HCT116 (cell line): ENCODE results near the gene PCCA.

Experiments
- ELF1 ChIP-seq: IDR thresholded peaks from 2 replicates; pipeline ENCODE4 v1.6.1; 2012; ENCODE audit warnings: low read depth, borderline replicate concordance
- EZH2 ChIP-seq: fragments of 200-600 bp; sonication (generic); IDR thresholded peaks from 2 replicates; pipeline ENCODE4 v1.6.1; 2017; ENCODE audit warnings: antibody characterized with exemption, mixed run types
- POLR2A ChIP-seq: IDR thresholded peaks from 2 replicates; pipeline ENCODE4 v1.7.0; 2011; ENCODE audit warnings: borderline replicate concordance; ENCODE audit not compliant: insufficient read depth, insufficient read length; ENCODE audit errors: extremely low read depth
- POLR2AphosphoS5 ChIP-seq: IDR thresholded peaks from 2 replicates; pipeline ENCODE4 v1.6.1; 2011; ENCODE audit warnings: mild to moderate bottlenecking, low read depth, low read length, moderate library complexity
- RAD21 ChIP-seq: IDR thresholded peaks from 2 replicates; pipeline ENCODE4 v1.6.1; 2012; ENCODE audit warnings: low read depth, mild to moderate bottlenecking
- SIN3A ChIP-seq: IDR thresholded peaks from 2 replicates; pipeline ENCODE4 v1.6.1; 2012; ENCODE audit warnings: low read depth
- SRF ChIP-seq: IDR thresholded peaks from 2 replicates; pipeline ENCODE4 v1.6.1; 2012; ENCODE audit warnings: low read depth
- TCF7L2 ChIP-seq: IDR thresholded peaks from 2 replicates; pipeline ENCODE4 v1.7.0; 2011; ENCODE audit warnings: borderline replicate concordance, inconsistent platforms; ENCODE audit not compliant: insufficient read depth, insufficient read length; ENCODE audit errors: extremely low read depth
- ZFX ChIP-seq: fragments of 450-650 bp; IDR thresholded peaks from 2 replicates; pipeline ENCODE4 v1.6.1; 2017
- TF ChIP-seq, protein P1 (sequence below), 3 experiments: fragments of 200-600 bp in 1 of 3; sonication (generic) in 1 of 3; IDR thresholded peaks in 2 of 3; conservative IDR thresholded peaks in 1 of 3; 2 replicates each; pipeline ENCODE4 v1.5.1; 2012 to 2017; ENCODE audit warnings: low read depth in 2 of 3, low read length in 2 of 3, antibody characterized with exemption in 1 of 3, borderline replicate concordance in 1 of 3, control low read depth in 1 of 3, mild to moderate bottlenecking in 1 of 3, mixed read lengths in 1 of 3, mixed run types in 1 of 3, moderate library complexity in 1 of 3; ENCODE audit not compliant: insufficient read depth in 1 of 3
- TF ChIP-seq, protein P2 (sequence below): IDR thresholded peaks from 2 replicates; pipeline ENCODE4 v1.6.1; 2012; ENCODE audit warnings: low read depth

DNA sequence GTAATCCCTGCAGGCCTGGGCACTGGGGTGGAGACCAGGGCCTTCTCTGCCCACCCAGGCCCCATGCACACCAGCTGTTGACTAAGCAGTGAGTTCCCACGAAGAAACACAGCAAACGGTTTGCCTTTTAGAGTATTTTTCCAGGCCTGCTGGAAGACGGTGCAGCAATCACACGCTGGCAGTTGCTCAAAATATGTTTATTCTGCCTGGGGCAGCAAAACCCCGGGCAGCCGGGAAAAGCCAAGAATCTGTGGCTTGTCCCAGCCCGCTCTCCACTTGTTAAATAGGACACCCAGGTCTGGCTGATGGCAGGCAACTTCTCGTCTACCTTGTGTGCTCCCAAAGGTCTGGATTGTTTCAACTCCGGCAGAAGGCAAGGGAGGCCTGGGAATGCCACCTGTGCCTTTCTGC lies 458.9 kb downstream of the PCCA start:
- no peak for TF ChIP-seq ZFX
- TF ChIP-seq, protein P1, sequence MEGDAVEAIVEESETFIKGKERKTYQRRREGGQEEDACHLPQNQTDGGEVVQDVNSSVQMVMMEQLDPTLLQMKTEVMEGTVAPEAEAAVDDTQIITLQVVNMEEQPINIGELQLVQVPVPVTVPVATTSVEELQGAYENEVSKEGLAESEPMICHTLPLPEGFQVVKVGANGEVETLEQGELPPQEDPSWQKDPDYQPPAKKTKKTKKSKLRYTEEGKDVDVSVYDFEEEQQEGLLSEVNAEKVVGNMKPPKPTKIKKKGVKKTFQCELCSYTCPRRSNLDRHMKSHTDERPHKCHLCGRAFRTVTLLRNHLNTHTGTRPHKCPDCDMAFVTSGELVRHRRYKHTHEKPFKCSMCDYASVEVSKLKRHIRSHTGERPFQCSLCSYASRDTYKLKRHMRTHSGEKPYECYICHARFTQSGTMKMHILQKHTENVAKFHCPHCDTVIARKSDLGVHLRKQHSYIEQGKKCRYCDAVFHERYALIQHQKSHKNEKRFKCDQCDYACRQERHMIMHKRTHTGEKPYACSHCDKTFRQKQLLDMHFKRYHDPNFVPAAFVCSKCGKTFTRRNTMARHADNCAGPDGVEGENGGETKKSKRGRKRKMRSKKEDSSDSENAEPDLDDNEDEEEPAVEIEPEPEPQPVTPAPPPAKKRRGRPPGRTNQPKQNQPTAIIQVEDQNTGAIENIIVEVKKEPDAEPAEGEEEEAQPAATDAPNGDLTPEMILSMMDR (IDR thresholded peaks at IDR 0.05 in 2 of 3, conservative IDR thresholded peaks at IDR 0.05 in 1 of 3; ENCODE audit: borderline replicate concordance in 1 of 3, insufficient read depth in 1 of 3, low read depth in 2 of 3, low read length in 2 of 3) = no peak
- no peak for TF ChIP-seq POLR2A
- TF ChIP-seq TCF7L2 = no peak
- TF ChIP-seq, protein P2, sequence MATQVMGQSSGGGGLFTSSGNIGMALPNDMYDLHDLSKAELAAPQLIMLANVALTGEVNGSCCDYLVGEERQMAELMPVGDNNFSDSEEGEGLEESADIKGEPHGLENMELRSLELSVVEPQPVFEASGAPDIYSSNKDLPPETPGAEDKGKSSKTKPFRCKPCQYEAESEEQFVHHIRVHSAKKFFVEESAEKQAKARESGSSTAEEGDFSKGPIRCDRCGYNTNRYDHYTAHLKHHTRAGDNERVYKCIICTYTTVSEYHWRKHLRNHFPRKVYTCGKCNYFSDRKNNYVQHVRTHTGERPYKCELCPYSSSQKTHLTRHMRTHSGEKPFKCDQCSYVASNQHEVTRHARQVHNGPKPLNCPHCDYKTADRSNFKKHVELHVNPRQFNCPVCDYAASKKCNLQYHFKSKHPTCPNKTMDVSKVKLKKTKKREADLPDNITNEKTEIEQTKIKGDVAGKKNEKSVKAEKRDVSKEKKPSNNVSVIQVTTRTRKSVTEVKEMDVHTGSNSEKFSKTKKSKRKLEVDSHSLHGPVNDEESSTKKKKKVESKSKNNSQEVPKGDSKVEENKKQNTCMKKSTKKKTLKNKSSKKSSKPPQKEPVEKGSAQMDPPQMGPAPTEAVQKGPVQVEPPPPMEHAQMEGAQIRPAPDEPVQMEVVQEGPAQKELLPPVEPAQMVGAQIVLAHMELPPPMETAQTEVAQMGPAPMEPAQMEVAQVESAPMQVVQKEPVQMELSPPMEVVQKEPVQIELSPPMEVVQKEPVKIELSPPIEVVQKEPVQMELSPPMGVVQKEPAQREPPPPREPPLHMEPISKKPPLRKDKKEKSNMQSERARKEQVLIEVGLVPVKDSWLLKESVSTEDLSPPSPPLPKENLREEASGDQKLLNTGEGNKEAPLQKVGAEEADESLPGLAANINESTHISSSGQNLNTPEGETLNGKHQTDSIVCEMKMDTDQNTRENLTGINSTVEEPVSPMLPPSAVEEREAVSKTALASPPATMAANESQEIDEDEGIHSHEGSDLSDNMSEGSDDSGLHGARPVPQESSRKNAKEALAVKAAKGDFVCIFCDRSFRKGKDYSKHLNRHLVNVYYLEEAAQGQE = no peak
- no peak for TF ChIP-seq RAD21
- no peak for TF ChIP-seq POLR2AphosphoS5
- no peak for TF ChIP-seq SIN3A
- TF ChIP-seq ELF1 = no peak
- no peak for TF ChIP-seq EZH2
- TF ChIP-seq SRF = no peak
